ENCODE measurements around the gene SMNDC1. TPM values are rescaled to one million over a fixed set of nuclear protein-coding genes. Genes with fewer than 3 reads are reported as not detected.

SMNDC1 gene
- total and polyA plus RNA-seq, 10 of the 15 experiments (the other 5 are each of a cell fraction or from before 2014, with no cell fraction given) = 4.6 to 37.2 (median 18.1) TPM

DNA sequence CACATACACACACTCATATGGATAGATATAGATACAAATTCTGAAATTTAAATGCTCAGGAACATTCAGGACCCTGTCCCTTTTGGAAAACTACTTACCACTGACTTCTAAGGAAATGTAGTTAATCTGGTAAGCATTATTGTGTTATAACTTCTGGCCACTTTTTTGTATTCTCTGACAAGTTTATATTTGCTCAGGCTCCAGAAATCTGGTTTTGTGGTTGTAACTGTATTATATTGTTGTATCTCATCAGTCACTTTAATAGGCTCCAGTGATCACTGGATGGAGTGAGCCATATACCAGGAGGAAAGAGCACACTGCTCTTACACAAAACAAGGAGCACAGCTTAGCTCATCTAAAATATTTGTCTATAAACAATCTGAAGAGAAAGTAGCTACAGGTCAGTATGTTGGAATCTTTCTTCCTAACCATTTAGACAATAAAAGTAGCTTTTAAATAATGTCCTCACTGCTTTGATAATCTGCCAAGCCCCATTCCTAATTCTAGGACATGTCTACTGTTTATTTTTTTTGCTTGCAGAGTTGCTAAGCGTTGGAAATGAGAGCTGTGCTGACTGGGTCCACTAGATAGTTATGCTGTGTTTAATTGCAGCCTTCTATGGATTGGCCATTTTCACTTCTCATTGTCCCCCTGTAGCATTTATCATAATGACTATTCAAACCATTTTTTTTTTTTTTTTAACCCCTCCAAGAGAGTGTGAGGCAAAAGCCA, 43.8 kb downstream of the SMNDC1 start:
- CTCF ChIA-PET = interaction anchor here (0.6 to 1.5 kb wide), 2 partner anchors 9 to 18 kb away, joined by 3 to 4 read pairs; no protein-coding TSS in a partner anchor
- no peak for FAIRE-seq
- in situ Hi-C loops (cut with MboI) = no loop called here

More for the DNA sequence above, 43.8 kb downstream of the SMNDC1 start:
- TF ChIP-seq CEBPB (IDR thresholded peaks at IDR 0.05; ENCODE audit: borderline replicate concordance in 1 of 2, low read depth in 2 of 2, low read length in 2 of 2) (no peak), GABPA (IDR thresholded peaks at IDR 0.05; ENCODE audit: low read depth) (no peak), ZNF384 (IDR thresholded peaks at IDR 0.05; ENCODE audit: borderline replicate concordance, low read depth, low read length) (no peak), BCL11A (IDR thresholded peaks at IDR 0.05; ENCODE audit: low read depth, low read length) (no peak), POLR2AphosphoS2 (IDR thresholded peaks at IDR 0.05; ENCODE audit: low read depth, low read length) (no peak), YBX1 (IDR thresholded peaks at IDR 0.05) (no peak), MYC (IDR thresholded peaks at IDR 0.05; ENCODE audit: insufficient read depth, insufficient read length, insufficient replicate concordance, low read length, severe bottlenecking) (no peak), BMI1 (IDR thresholded peaks at IDR 0.05; ENCODE audit: borderline replicate concordance) (no peak), SUZ12 (IDR thresholded peaks at IDR 0.05; ENCODE audit: unreplicated experiment) (no peak)
- TF ChIP-seq, protein P1, sequence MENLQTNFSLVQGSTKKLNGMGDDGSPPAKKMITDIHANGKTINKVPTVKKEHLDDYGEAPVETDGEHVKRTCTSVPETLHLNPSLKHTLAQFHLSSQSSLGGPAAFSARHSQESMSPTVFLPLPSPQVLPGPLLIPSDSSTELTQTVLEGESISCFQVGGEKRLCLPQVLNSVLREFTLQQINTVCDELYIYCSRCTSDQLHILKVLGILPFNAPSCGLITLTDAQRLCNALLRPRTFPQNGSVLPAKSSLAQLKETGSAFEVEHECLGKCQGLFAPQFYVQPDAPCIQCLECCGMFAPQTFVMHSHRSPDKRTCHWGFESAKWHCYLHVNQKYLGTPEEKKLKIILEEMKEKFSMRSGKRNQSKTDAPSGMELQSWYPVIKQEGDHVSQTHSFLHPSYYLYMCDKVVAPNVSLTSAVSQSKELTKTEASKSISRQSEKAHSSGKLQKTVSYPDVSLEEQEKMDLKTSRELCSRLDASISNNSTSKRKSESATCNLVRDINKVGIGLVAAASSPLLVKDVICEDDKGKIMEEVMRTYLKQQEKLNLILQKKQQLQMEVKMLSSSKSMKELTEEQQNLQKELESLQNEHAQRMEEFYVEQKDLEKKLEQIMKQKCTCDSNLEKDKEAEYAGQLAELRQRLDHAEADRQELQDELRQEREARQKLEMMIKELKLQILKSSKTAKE (IDR thresholded peaks at IDR 0.05; ENCODE audit: low read depth, poor library complexity, severe bottlenecking) = no peak
- TF ChIP-seq, protein P2, sequence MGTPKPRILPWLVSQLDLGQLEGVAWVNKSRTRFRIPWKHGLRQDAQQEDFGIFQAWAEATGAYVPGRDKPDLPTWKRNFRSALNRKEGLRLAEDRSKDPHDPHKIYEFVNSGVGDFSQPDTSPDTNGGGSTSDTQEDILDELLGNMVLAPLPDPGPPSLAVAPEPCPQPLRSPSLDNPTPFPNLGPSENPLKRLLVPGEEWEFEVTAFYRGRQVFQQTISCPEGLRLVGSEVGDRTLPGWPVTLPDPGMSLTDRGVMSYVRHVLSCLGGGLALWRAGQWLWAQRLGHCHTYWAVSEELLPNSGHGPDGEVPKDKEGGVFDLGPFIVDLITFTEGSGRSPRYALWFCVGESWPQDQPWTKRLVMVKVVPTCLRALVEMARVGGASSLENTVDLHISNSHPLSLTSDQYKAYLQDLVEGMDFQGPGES (IDR thresholded peaks at IDR 0.05) = no peak
- TF ChIP-seq, protein P3, sequence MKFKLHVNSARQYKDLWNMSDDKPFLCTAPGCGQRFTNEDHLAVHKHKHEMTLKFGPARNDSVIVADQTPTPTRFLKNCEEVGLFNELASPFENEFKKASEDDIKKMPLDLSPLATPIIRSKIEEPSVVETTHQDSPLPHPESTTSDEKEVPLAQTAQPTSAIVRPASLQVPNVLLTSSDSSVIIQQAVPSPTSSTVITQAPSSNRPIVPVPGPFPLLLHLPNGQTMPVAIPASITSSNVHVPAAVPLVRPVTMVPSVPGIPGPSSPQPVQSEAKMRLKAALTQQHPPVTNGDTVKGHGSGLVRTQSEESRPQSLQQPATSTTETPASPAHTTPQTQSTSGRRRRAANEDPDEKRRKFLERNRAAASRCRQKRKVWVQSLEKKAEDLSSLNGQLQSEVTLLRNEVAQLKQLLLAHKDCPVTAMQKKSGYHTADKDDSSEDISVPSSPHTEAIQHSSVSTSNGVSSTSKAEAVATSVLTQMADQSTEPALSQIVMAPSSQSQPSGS (IDR thresholded peaks at IDR 0.05; ENCODE audit: low read length) = no peak
- no peak overlapping the region for H3K9ac ChIP-seq (ENCODE audit: control insufficient read depth, insufficient read depth, low read length)
- H3K4me1 ChIP-seq (ENCODE audit: control insufficient read depth, insufficient read depth, low read length) = no peaks in the 10 kb centered on the region
- WGBS (ENCODE audit: insufficient coverage, insufficient replicate concordance, low lambda C conversion rate, missing lambda C conversion rate) = 55% methylated on average over 1 of the region's 1 CpG
- RAD21 ChIA-PET (ENCODE audit: unreplicated experiment) = interaction anchor here (0.6 kb wide), 1 partner anchor 50 kb away, joined by 4 read pairs; no protein-coding TSS in a partner anchor
- no peak for ATAC-seq
- no peaks in the 10 kb centered on the region for H3K9me3 ChIP-seq (replicated peaks; ENCODE audit: control insufficient read depth, insufficient read depth, low read length)
- SMC1A ChIA-PET (ENCODE audit: uncharacterized antibody, unreplicated experiment) = interaction anchor here (0.8 kb wide), 1 partner anchor 12 kb away, joined by 3 read pairs; no protein-coding TSS in a partner anchor
- no peak overlapping the region for H3K27ac ChIP-seq (ENCODE audit: control insufficient read depth, insufficient read depth)
- H3K79me2 ChIP-seq (ENCODE audit: control insufficient read depth, insufficient read depth, low read length) = no peaks in the 10 kb centered on the region
- H3K36me3 ChIP-seq (ENCODE audit: control insufficient read depth in 2 of 2, insufficient read depth in 2 of 2, low read length in 1 of 2) = no peaks in the 10 kb centered on the region
- intact Hi-C loops (cut with micrococcal nuclease; ENCODE audit: unreplicated experiment) = no loop called here
- H3K27me3 ChIP-seq (replicated peaks in 1 of 2; ENCODE audit: control insufficient read depth in 2 of 2, insufficient read depth in 2 of 2, low read length in 1 of 2) = no peaks in the 10 kb centered on the region; a peak in 1 of 4 replicates
- H2AFZ ChIP-seq (ENCODE audit: control insufficient read depth, low read depth, low read length) = no peak overlapping the region
- H4K20me1 ChIP-seq (ENCODE audit: control insufficient read depth, insufficient read depth) = no peaks in the 10 kb centered on the region
- BruUV-seq (replicated peaks) = no TSS peak
- DNase-seq (ENCODE audit: low read depth, low spot score) = no peak
- no peak overlapping the region for H3K4me2 ChIP-seq (ENCODE audit: control insufficient read depth, insufficient read depth)
- POLR2A ChIA-PET = interaction anchor here (0.6 kb wide), 1 partner anchor 346 kb away, joined by 4 read pairs; no protein-coding TSS in a partner anchor
- no peak overlapping the region for H3K4me3 ChIP-seq
